A549 treated with dexamethasone at 1 μM for 4 hours (cell line): ENCODE data around the gene PEG3. TPM values are rescaled to one million over a fixed set of nuclear protein-coding genes. Genes with fewer than 3 reads are reported as not detected.

Experiments
- total RNA-seq: library from RNA; stranded (reverse); fragments of 200-300 nt; extraction: Qiagen RNA extraction; gene quantifications from 5 replicates; pipeline ENCODE4 v1.2.3, GENCODE V29; 2022

Gene PEG3
- not detected in 5 replicates for total RNA-seq

GRCh38 chr19:56840451-56841192 lies at the start of gene PEG3, which contains the start of gene ZIM2:
Gene PEG3, minus strand, starts transcription at chr19:56840726. Its CDS starts 16,071 bp downstream, at chr19:56824655.
Gene ZIM2, minus strand, starts transcription at chr19:56840726. Its CDS starts 16,449 bp downstream, at chr19:56824277.

Other genes with a start within 250 kb of the PEG3 start
- gene ZNF71, start 245.4 kb downstream of the PEG3 start, total RNA-seq: 9.1 to 12.8 TPM (median 12.0 TPM) in 5 replicates
- gene SMIM17, start 197.6 kb downstream of the PEG3 start, total RNA-seq: 0.09 to 0.11 TPM in 2 of 5 replicates, not detected in the others
- gene ZNF835, start 169.0 kb downstream of the PEG3 start, total RNA-seq: not detected in 5 replicates
- gene ZIM2, start within 50 bp of the PEG3 start, total RNA-seq: not detected in 5 replicates